Cardiac muscle cell (in vitro differentiated cells and primary cell): Measurements from ENCODE around the gene CERS6. TPM values are rescaled to one million over a fixed set of nuclear protein-coding genes. Genes with fewer than 3 reads are reported as not detected.
A peak's percentile ranks its signal among the peaks of the same experiment; 100 is the strongest.

Experiments
- DNase-seq, 2 donors: peaks; one replicate each; pipeline versions ENCODE4 v3.0.0 to v3.0.0-alpha.2; 2010 to 2017; ENCODE audit warnings: low read depth in 1 of 2, low spot score in 1 of 2
- H3K27ac ChIP-seq: fragments of 200-600 bp; sonication (generic); 2 replicates; pipeline ENCODE4 v1.5.1; 2016
- H3K27me3 ChIP-seq: fragments of 200-600 bp; sonication (generic); 2 replicates; pipeline ENCODE4 v1.6.0; 2016; ENCODE audit warnings: control low read depth
- H3K36me3 ChIP-seq: fragments of 200-600 bp; sonication (generic); 2 replicates; pipeline ENCODE4 v1.5.1; 2016; ENCODE audit warnings: control low read depth
- H3K4me1 ChIP-seq: fragments of 200-600 bp; sonication (generic); 2 replicates; pipeline ENCODE4 v1.8.1; 2017; ENCODE audit warnings: low read depth, mild to moderate bottlenecking, mixed run types
- H3K4me3 ChIP-seq: fragments of 200-600 bp; sonication (generic); 2 replicates; pipeline ENCODE4 v1.5.1; 2016; ENCODE audit warnings: mild to moderate bottlenecking
- H3K9me3 ChIP-seq: fragments of 200-600 bp; sonication (generic); 2 replicates; pipeline ENCODE4 v1.5.1; 2017; ENCODE audit warnings: low read depth, mild to moderate bottlenecking, control low read depth
- CTCF ChIP-seq: IDR thresholded peaks from 2 replicates; pipeline ENCODE4 v1.5.1; 2012; ENCODE audit warnings: low read depth, mild to moderate bottlenecking, low read length
- polyA plus RNA-seq: library from polyadenylated mRNA; unstranded; fragments of >200 nt; fragmentation: Nextera tagmentation; extraction: Ambion mirVana; gene quantifications from 2 replicates; pipeline ENCODE4 v1.2.1, GENCODE V29; 2016
- total RNA-seq: library from RNA; depleted of rRNA; stranded (reverse); fragments of >200 nt; gene quantifications from 2 replicates; pipeline ENCODE4 v1.2.3, GENCODE V29; 2016

CERS6 gene
- total and polyA plus RNA-seq, 2 experiments from 2014 or later: 17.1 to 26.6 TPM

GRCh38 chr2:168678153-168678853 lies 222.2 kb downstream of the CERS6 start:
- no peak for DNase-seq
- Histone ChIP-seq H3K9me3 (no peaks in the 10 kb centered on the region), H3K36me3 (no peaks in the 10 kb centered on the region), H3K27ac (no peak overlapping the region), H3K4me3 (no peak overlapping the region), H3K27me3 (no peaks in the 10 kb centered on the region), H3K4me1 (no peaks in the 10 kb centered on the region)
- TF ChIP-seq CTCF: no peak

- no peak overlapping the region for H3K27ac ChIP-seq
- H3K4me3 ChIP-seq: no peak overlapping the region
- no peaks in the 10 kb centered on the region for H3K27me3 ChIP-seq
- H3K9me3 ChIP-seq: no peaks in the 10 kb centered on the region
- H3K4me1 ChIP-seq: no peaks in the 10 kb centered on the region
- no peak for DNase-seq
- no peaks in the 10 kb centered on the region for H3K36me3 ChIP-seq
- TF ChIP-seq CTCF: no peak
These were observed 223.0 kb downstream of the CERS6 start for GRCh38 chr2:168679081-168679480.

- Histone ChIP-seq H3K9me3 (no peaks in the 10 kb centered on the region), H3K36me3 (no peaks in the 10 kb centered on the region), H3K27ac (no peak overlapping the region), H3K4me3 (no peak overlapping the region), H3K4me1 (no peaks in the 10 kb centered on the region), H3K27me3 (no peaks in the 10 kb centered on the region)
- DNase-seq: peak in 1 of 2 donors; percentile 33
- no peak for TF ChIP-seq CTCF
These were observed 223.8 kb downstream of the CERS6 start for GRCh38 chr2:168679741-168680310.

GRCh38 chr2:168683996-168684395 lies 227.9 kb downstream of the CERS6 start:
- no peaks in the 10 kb centered on the region for H3K36me3 ChIP-seq
- TF ChIP-seq CTCF: no peak
- H3K27me3 ChIP-seq: no peaks in the 10 kb centered on the region
- no peaks in the 10 kb centered on the region for H3K9me3 ChIP-seq
- no peak for DNase-seq
- no peak overlapping the region for H3K4me3 ChIP-seq
- H3K27ac ChIP-seq: no peak overlapping the region
- no peaks in the 10 kb centered on the region for H3K4me1 ChIP-seq

- no peaks in the 10 kb centered on the region for H3K4me1 ChIP-seq
- H3K36me3 ChIP-seq: no peaks in the 10 kb centered on the region
- no peaks in the 10 kb centered on the region for H3K9me3 ChIP-seq
- no peak for TF ChIP-seq CTCF
- H3K27ac ChIP-seq: no peak overlapping the region
- no peaks in the 10 kb centered on the region for H3K27me3 ChIP-seq
- H3K4me3 ChIP-seq: no peak overlapping the region
- DNase-seq: no peak
These were observed 229.0 kb downstream of the CERS6 start for GRCh38 chr2:168684921-168685599.
